ENCODE data around the gene OR6M1.

Gene OR6M1

GRCh38 chr11:123829745-123830144 lies 23.6 kb upstream of the OR6M1 start:
- Histone ChIP-seq H3K9me3 (ENCODE audit: low read depth, low read length) (no peaks in the 10 kb centered on the region), H3K27ac (no peak overlapping the region), H3K36me3 (ENCODE audit: insufficient read depth, low read length) (no peaks in the 10 kb centered on the region), H3K9ac (ENCODE audit: insufficient read length) (no peak overlapping the region), H3K4me3 (no peak overlapping the region)
- TF ChIP-seq FOXP2 (optimal IDR thresholded peaks at IDR 0.05; ENCODE audit: control extremely low read depth, extremely low read length, insufficient read depth) (no peak), EZH2 (IDR thresholded peaks at IDR 0.05) (no peak)
- DNase-seq (ENCODE audit: low read depth, low spot score), result no peak

- no peak overlapping the region for H3K27ac ChIP-seq
- H3K4me3 ChIP-seq, result no peak overlapping the region
- H3K9me3 ChIP-seq (ENCODE audit: low read depth, low read length), result no peaks in the 10 kb centered on the region
- no peak for DNase-seq (ENCODE audit: low read depth, low spot score)
- H3K9ac ChIP-seq (ENCODE audit: insufficient read length), result no peak overlapping the region
- TF ChIP-seq FOXP2 (optimal IDR thresholded peaks at IDR 0.05; ENCODE audit: control extremely low read depth, extremely low read length, insufficient read depth), result no peak
- TF ChIP-seq EZH2 (IDR thresholded peaks at IDR 0.05), result no peak
- no peak for TF ChIP-seq POLR2AphosphoS5 (IDR thresholded peaks at IDR 0.05; ENCODE audit: borderline replicate concordance, low read depth, low read length)
- H3K36me3 ChIP-seq (ENCODE audit: insufficient read depth, low read length), result no peaks in the 10 kb centered on the region
Observed at GRCh38 chr11:123822599-123822998, 16.4 kb upstream of the OR6M1 start.

GRCh38 chr11:123822032-123822431 lies 15.9 kb upstream of the OR6M1 start:
- Histone ChIP-seq H3K9me3 (ENCODE audit: low read depth, low read length) (no peaks in the 10 kb centered on the region), H3K9ac (ENCODE audit: insufficient read length) (no peak overlapping the region), H3K4me3 (no peak overlapping the region), H3K36me3 (ENCODE audit: insufficient read depth, low read length) (no peaks in the 10 kb centered on the region), H3K27ac (no peak overlapping the region)
- no peak for DNase-seq (ENCODE audit: low read depth, low spot score)
- TF ChIP-seq POLR2AphosphoS5 (IDR thresholded peaks at IDR 0.05; ENCODE audit: borderline replicate concordance, low read depth, low read length) (no peak), FOXP2 (optimal IDR thresholded peaks at IDR 0.05; ENCODE audit: control extremely low read depth, extremely low read length, insufficient read depth) (no peak), EZH2 (IDR thresholded peaks at IDR 0.05) (no peak)

GRCh38 chr11:123815122-123815521 lies 9.0 kb upstream of the OR6M1 start:
- no peak for DNase-seq (ENCODE audit: low read depth, low spot score)
- TF ChIP-seq FOXP2 (optimal IDR thresholded peaks at IDR 0.05; ENCODE audit: control extremely low read depth, extremely low read length, insufficient read depth), result no peak
- Histone ChIP-seq H3K4me3 (no peak overlapping the region), H3K36me3 (ENCODE audit: insufficient read depth, low read length) (no peaks in the 10 kb centered on the region), H3K27ac (no peak overlapping the region), H3K9ac (ENCODE audit: insufficient read length) (no peak overlapping the region), H3K9me3 (ENCODE audit: low read depth, low read length) (no peaks in the 10 kb centered on the region)

- H3K27ac ChIP-seq, result no peak overlapping the region
- H3K9ac ChIP-seq (ENCODE audit: insufficient read length), result no peak overlapping the region
Observed at GRCh38 chr11:123801765-123802164, 4.4 kb downstream of the OR6M1 start.

GRCh38 chr11:123800036-123800435 lies 6.1 kb downstream of the OR6M1 start:
- no peaks in the 10 kb centered on the region for H3K36me3 ChIP-seq (ENCODE audit: insufficient read depth, low read length)
- no peak overlapping the region for H3K4me3 ChIP-seq
- H3K9me3 ChIP-seq (ENCODE audit: low read depth, low read length), result no peaks in the 10 kb centered on the region
- H3K27ac ChIP-seq, result no peak overlapping the region
- H3K9ac ChIP-seq (ENCODE audit: insufficient read length), result no peak overlapping the region
- no peak for DNase-seq (ENCODE audit: low read depth, low spot score)
- TF ChIP-seq EZH2 (IDR thresholded peaks at IDR 0.05), result no peak
- TF ChIP-seq POLR2AphosphoS5 (IDR thresholded peaks at IDR 0.05; ENCODE audit: borderline replicate concordance, low read depth, low read length), result no peak
- no peak for TF ChIP-seq FOXP2 (optimal IDR thresholded peaks at IDR 0.05; ENCODE audit: control extremely low read depth, extremely low read length, insufficient read depth)

More at GRCh38 chr11:123801765-123802164, 4.4 kb downstream of the OR6M1 start:
- no peak overlapping the region for H3K4me3 ChIP-seq
- H3K9me3 ChIP-seq (ENCODE audit: low read depth, low read length), result no peaks in the 10 kb centered on the region
- TF ChIP-seq EZH2 (IDR thresholded peaks at IDR 0.05) (no peak), POLR2AphosphoS5 (IDR thresholded peaks at IDR 0.05; ENCODE audit: borderline replicate concordance, low read depth, low read length) (no peak), FOXP2 (optimal IDR thresholded peaks at IDR 0.05; ENCODE audit: control extremely low read depth, extremely low read length, insufficient read depth) (no peak)
- H3K36me3 ChIP-seq (ENCODE audit: insufficient read depth, low read length), result no peaks in the 10 kb centered on the region
- no peak for DNase-seq (ENCODE audit: low read depth, low spot score)

- TF ChIP-seq FOXP2 (optimal IDR thresholded peaks at IDR 0.05; ENCODE audit: control extremely low read depth, extremely low read length, insufficient read depth) (no peak), POLR2AphosphoS5 (IDR thresholded peaks at IDR 0.05; ENCODE audit: borderline replicate concordance, low read depth, low read length) (no peak), EZH2 (IDR thresholded peaks at IDR 0.05) (no peak)
- Histone ChIP-seq H3K9me3 (ENCODE audit: low read depth, low read length) (no peaks in the 10 kb centered on the region), H3K4me3 (no peak overlapping the region), H3K36me3 (ENCODE audit: insufficient read depth, low read length) (no peaks in the 10 kb centered on the region), H3K9ac (ENCODE audit: insufficient read length) (no peak overlapping the region), H3K27ac (no peak overlapping the region)
- DNase-seq (ENCODE audit: low read depth, low spot score), result no peak
Observed at GRCh38 chr11:123799438-123799837, 6.7 kb downstream of the OR6M1 start.

GRCh38 chr11:123798513-123799252 lies 7.5 kb downstream of the OR6M1 start:
- H3K9ac ChIP-seq (ENCODE audit: insufficient read length), result no peak overlapping the region
- no peak for TF ChIP-seq FOXP2 (optimal IDR thresholded peaks at IDR 0.05; ENCODE audit: control extremely low read depth, extremely low read length, insufficient read depth)
- no peak for TF ChIP-seq EZH2 (IDR thresholded peaks at IDR 0.05)
- no peak for TF ChIP-seq POLR2AphosphoS5 (IDR thresholded peaks at IDR 0.05; ENCODE audit: borderline replicate concordance, low read depth, low read length)
- H3K27ac ChIP-seq, result no peak overlapping the region
- DNase-seq (ENCODE audit: low read depth, low spot score), result no peak
- no peak overlapping the region for H3K4me3 ChIP-seq
- H3K9me3 ChIP-seq (ENCODE audit: low read depth, low read length), result no peaks in the 10 kb centered on the region
- H3K36me3 ChIP-seq (ENCODE audit: insufficient read depth, low read length), result no peaks in the 10 kb centered on the region

- Histone ChIP-seq H3K4me3 (no peak overlapping the region), H3K36me3 (ENCODE audit: insufficient read depth, low read length) (no peaks in the 10 kb centered on the region), H3K27ac (no peak overlapping the region), H3K9me3 (ENCODE audit: low read depth, low read length) (no peaks in the 10 kb centered on the region), H3K9ac (ENCODE audit: insufficient read length) (no peak overlapping the region)
- DNase-seq (ENCODE audit: low read depth, low spot score), result no peak
- no peak for TF ChIP-seq FOXP2 (optimal IDR thresholded peaks at IDR 0.05; ENCODE audit: control extremely low read depth, extremely low read length, insufficient read depth)
- no peak for TF ChIP-seq POLR2AphosphoS5 (IDR thresholded peaks at IDR 0.05; ENCODE audit: borderline replicate concordance, low read depth, low read length)
- TF ChIP-seq EZH2 (IDR thresholded peaks at IDR 0.05), result no peak
Observed at GRCh38 chr11:123798079-123798478, 8.1 kb downstream of the OR6M1 start.

All from SK-N-MC (cell line).